Measurements from ENCODE around the gene C2CD4D.
"Not testable (repeated sequence)": the region's sequence is repeated elsewhere in the genome, so short reads cannot be mapped to it uniquely, and the experiment has no call there.

C2CD4D gene

GRCh38 chr1:151858030-151858746 is 18.6 kb upstream of the C2CD4D start:
- DNase-seq: no peak

- no peak for DNase-seq
Measured at GRCh38 chr1:151855933-151856332, 16.3 kb upstream of the C2CD4D start.

GRCh38 chr1:151855516-151855915 is 15.9 kb upstream of the C2CD4D start:
- DNase-seq: not testable (repeated sequence)

- DNase-seq: no peak
Measured at GRCh38 chr1:151854658-151855057, 15.0 kb upstream of the C2CD4D start.

DNA sequence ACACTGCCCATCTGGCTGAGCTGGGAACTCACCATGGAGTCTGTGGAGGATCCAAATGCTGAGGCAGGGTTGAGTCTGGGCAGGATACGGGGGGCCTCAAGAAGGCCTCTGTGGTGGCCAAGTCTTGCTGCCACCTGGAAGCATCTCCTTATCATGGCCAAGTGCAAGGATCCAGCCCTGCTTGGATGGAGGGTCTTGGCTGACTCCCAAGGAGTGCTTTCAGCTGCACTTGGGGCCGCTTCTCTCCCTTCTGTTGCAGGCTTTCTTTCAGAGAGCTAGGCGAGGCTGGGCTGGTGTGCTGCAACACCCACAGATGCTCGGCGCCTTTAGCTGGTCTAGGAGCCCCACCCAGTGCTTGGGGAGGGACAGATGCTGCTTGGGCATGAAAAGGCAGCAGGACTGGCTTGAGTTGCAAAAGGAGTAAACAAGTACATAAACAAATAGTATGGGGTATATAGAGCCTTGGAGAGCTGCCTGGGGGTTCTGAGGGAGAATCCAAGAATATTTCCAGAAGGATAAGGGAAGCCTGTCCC is 13.9 kb upstream of the C2CD4D start, which contains the start of gene THEM5:
THEM5 (minus strand) TSS at position 302 of the 533 bp plus-strand sequence; CDS start at position 155, 147 bp downstream.
- no peak for DNase-seq

DNA sequence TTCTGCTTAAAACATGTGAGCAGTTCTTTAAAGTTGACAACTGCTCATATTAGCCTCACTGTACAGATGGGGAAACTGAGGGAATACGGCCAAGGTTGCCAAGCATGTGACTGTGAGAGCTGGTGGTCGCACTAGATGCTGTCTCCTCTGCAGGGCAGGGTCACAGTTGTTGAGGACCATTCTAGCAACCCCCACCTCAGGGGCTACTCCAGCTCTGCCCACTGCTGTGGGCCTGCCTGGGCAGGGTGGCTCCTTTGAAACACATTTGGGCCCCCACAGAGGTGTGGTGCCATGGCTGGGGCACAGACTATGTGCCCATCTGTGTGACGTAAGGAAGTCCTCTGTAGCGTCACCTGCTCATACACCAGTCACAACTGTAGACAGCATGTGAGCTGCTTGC is 13.1 kb upstream of the C2CD4D start:
- no peak for DNase-seq

GRCh38 chr1:151851886-151852285 is 12.3 kb upstream of the C2CD4D start:
- no peak for DNase-seq

DNA sequence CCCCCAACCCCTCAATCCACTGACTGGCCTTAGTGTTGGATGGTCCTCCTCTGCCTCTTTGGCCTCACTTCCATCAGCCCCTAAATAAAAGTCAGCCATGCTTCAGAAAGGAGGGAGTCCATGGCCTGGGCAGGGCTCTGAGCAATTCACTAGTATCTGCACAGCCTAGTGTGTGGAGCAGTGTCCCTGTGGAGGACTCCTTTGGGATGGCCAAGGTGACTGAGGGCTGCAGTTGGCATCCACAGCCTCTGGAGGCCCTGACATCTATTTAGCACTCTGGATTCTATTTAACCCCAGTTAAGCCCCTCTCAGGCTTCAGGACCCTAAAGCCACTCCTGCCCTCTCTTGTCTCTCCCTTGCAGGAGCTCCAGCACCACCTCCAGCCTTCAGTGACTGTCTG is 10.3 kb upstream of the C2CD4D start:
- DNase-seq: no peak

- DNase-seq: no peak
Measured at GRCh38 chr1:151849126-151849525, 9.5 kb upstream of the C2CD4D start.

- DNase-seq: no peak
Measured at GRCh38 chr1:151847867-151848596, 8.4 kb upstream of the C2CD4D start.

DNA sequence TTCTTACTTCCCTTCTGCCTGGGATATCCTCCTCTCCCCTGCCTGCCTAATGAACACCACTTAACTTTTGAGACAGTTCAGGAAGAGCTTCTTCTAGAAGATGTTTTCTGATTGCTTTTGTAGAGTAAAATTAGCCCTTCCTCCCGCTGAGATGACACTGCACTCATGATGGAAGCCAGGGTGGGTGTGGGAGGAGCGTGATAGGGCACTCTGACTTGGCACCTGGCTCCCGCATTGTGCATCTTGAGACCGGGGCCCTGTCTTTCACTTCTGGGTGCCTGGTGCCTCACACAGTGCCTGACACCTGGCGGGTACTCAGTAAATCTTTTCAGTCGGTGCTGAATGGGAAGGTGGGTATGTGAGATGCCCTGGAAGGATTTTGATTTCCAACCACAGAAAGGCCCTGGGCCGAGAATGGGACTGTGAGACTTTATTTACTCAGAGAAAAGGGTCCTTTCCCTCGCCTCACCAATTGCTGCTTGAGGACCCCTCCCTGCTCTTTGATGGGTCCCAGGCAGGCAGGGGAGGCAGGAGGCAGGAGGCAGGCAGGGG is 7.1 kb upstream of the C2CD4D start:
- no peak for DNase-seq

DNA sequence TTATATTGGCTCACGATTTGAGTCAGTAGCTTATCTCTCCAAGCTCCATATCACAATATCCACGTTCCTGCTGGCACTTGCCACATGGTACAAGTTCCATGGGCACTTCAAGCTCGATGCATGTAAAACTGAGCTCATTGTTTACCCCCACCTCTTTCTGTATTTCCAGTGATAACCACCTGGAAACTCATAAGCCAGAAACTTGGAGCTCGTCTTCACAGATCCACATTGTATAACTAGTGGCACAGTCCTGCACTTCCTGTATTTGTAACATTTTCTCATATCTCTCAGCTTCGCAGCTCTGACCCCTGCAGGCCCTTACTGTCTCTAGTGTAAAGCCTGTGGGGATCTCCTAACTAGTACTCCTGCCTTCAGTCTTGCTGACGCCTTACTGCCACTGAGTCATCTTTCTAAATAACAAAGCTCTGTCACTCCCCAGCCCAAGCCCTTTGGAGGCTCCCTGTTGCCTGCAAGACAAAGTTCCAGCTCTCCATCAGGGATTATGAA is 6.5 kb upstream of the C2CD4D start:
- no peak for DNase-seq

GRCh38 chr1:151843398-151843797 is 3.8 kb upstream of the C2CD4D start:
- DNase-seq: no peak

- no peak for DNase-seq
Measured at GRCh38 chr1:151841141-151841540, 1.5 kb upstream of the C2CD4D start.

DNA sequence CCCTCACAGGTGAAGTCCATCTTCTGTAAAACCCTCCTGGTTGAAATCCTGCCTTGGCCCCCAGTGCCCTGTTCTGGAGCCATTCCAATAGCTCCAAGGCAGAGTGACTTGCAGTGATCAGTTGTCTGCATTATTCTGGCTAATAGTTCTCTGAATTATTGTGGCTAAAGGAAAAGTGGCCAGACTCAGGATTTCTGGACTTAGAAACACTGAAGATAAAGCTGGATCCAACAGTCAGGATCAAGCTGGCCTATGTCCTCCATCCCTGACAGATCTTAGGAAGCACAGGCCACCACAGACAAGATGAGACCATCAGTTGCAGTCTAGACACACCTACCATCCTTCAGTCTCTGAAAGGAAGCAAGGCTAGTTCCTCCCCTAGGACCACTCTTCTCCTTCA is 801 bp upstream of the C2CD4D start:
- DNase-seq: no peak

DNA sequence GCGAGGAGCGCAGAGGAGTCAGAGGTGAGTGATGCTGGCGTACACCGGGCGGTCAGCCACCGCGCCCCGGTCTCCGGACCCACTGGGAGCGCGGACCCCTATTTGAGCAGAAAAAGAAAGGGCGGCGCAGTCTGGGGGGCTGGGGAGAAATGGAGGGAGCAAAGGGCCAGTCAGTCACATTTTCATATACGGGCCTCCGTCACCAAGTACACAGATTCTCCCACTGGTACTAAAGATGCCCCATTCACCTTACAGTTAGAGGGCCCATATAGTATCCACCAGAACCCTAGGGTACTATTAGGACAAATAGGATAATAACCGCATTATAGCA is 573 bp downstream of the C2CD4D start:
- no peak for DNase-seq

GRCh38 chr1:151838222-151839081 is 1.2 kb downstream of the C2CD4D start:
- no peak for DNase-seq

DNA sequence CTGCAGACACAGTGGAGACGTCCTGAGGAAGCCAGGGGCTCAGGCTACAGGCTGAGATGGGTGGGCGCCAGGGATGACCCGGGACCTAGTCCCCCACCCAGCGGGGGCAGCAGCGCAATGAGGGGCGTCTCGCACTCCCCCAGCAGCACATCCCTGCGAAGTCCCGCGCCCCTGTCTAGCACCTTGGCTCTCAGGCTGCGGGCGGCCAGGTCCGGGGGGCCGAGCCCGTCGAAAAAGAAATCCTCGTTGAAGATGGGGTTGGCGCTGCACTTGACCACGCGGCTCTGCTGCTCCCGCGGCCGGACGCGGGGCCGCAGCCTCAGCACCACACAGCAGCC is 1.8 kb downstream of the C2CD4D start:
- DNase-seq: no peak

- no peak for DNase-seq
Measured at GRCh38 chr1:151837197-151837596, 2.4 kb downstream of the C2CD4D start.

DNA sequence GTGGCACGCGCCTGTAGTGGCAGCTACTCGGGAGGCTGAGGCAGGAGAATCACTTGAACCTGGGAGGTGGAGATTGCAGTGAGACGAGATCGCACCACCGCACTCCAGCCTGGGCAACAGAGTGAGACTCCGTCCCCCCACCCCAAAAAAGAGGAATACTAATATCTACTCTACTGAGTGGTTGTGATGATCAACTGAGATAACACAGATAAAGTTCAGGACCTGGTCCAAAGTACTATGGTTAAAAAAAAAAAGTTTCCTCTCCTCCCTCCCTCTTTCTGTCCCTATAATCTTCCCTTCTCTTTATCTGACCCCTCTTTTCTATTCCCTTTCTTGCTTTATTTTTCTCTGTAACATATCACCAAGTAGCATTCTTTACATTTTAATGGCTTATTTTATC is 4.0 kb downstream of the C2CD4D start:
- no peak for DNase-seq

DNA sequence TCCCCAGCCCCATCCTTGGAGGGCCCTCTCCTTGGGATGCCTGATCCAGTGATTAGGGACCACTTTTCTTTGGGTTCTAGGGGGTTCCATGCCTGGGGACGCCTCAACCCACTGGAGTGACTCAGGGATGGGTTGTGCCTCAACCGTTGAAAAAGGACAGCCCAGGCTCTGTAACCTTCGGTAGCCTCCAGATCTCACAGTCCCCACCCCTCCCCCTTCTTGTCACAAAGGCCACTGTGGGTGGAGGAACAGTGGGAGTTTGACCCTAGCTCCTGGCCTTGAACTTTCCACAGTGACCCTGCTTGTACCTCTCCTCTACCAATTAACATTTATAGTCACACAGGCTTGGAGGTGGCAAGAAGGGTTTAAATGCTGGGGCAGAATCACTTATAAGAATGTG is 5.4 kb downstream of the C2CD4D start:
- DNase-seq: no peak

DNA sequence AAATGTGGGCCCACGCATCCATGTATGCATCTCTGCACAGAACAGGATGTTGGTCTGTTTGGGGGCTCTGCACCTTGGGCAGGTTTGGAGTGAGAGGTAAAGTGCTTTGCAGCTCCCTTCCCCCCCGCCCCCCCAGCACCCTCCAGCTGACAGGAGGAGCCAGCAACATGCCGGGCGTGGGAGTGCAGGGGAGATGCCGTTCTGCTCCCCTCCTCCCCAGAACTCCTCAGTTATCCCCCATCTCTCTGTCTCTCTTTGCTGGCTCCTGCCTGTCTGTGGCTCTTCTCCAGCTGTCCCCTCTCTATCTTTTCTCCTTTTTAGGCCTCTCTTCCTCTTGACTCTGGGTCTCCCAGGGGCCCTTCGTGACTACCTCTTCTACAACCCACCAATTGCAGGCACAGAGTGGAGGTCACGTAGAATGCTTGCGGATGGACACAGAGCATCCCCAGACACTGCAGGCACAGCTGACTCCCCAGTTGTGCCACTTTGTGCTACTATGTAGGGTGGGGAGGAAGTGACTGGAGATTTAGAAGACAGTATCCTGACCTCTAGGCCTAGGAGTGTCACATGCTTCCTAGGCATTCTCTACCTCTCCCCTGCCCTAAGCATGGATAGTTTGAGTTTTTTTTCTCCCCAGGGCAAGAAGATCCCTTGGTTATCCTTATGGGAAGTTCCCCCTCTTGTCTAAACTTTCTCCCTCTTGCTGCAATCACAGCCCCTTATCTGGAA is 6.3 kb downstream of the C2CD4D start:
- DNase-seq: no peak

Measured in NCI-H345 (cell line).